BLaER1 (cell line): ENCODE data around the gene LRRC27.
"Not testable (repeated sequence)": the region's sequence is repeated elsewhere in the genome, so short reads cannot be mapped to it uniquely, and the experiment has no call there.

ENCODE experiments used
- H3K27ac ChIP-seq: shearing (Covaris generic); formaldehyde crosslinking; 2 replicates; pipeline ENCODE4 v1.8.1; 2022
- H3K27me3 ChIP-seq: shearing (Covaris generic); formaldehyde crosslinking; 2 replicates; pipeline ENCODE4 v1.8.1; 2022
- H3K36me3 ChIP-seq: shearing (Covaris generic); formaldehyde crosslinking; 2 replicates; pipeline ENCODE4 v1.8.1; 2022
- H3K4me1 ChIP-seq: shearing (Covaris generic); formaldehyde crosslinking; 2 replicates; pipeline ENCODE4 v1.8.1; 2022
- H3K4me2 ChIP-seq: shearing (Covaris generic); formaldehyde crosslinking; 2 replicates; pipeline ENCODE4 v1.8.1; 2022
- H3K4me3 ChIP-seq: shearing (Covaris generic); formaldehyde crosslinking; 2 replicates; pipeline ENCODE4 v1.8.1; 2022
- H3K9ac ChIP-seq: shearing (Covaris generic); formaldehyde crosslinking; 2 replicates; pipeline ENCODE4 v1.8.1; 2022
- H3K9me3 ChIP-seq: shearing (Covaris generic); formaldehyde crosslinking; 2 replicates; pipeline ENCODE4 v1.8.1; 2022
- H4K20me1 ChIP-seq: shearing (Covaris generic); formaldehyde crosslinking; 2 replicates; pipeline ENCODE4 v1.8.1; 2022
- Cebpa-rat ChIP-seq: shearing (Covaris generic); IDR thresholded peaks from 2 replicates; pipeline ENCODE4 v1.8.1; 2022

Gene LRRC27

GRCh38 chr10:132293813-132294520 lies 38.0 kb upstream of the LRRC27 start:
- no peak for TF ChIP-seq Cebpa-rat
- Histone ChIP-seq H3K4me2 (peak overlapping the region; percentile 95), H3K4me1 (peaks cover 58% of the 10 kb centered on the region), H3K36me3 (no peaks in the 10 kb centered on the region), H3K27me3 (no peaks in the 10 kb centered on the region), H3K9me3 (0 out of 2 replicates have a peak, but pooled peaks cover 5% of the 10 kb centered on the region), H3K9ac (no peak overlapping the region), H4K20me1 (peaks cover 37% of the 10 kb centered on the region), H3K4me3 (no peak overlapping the region), H3K27ac (no peak overlapping the region)

GRCh38 chr10:132294561-132295318 lies 37.3 kb upstream of the LRRC27 start:
- Histone ChIP-seq H3K36me3 (no peaks in the 10 kb centered on the region), H3K4me1 (peaks cover 65% of the 10 kb centered on the region), H4K20me1 (peaks cover 37% of the 10 kb centered on the region), H3K27me3 (no peaks in the 10 kb centered on the region), H3K9ac (no peak overlapping the region), H3K9me3 (no peaks in the 10 kb centered on the region), H3K4me2 (peak overlapping the region; percentile 95), H3K4me3 (0 out of 2 replicates have a peak overlapping the region, but pooled peaks have one; percentile 6), H3K27ac (peak overlapping the region; percentile 8; the same call in 1 of the 2 replicates)
- TF ChIP-seq Cebpa-rat = no peak

- Histone ChIP-seq H3K4me3 (0 out of 2 replicates have a peak overlapping the region, but pooled peaks have one; percentile 6), H4K20me1 (peaks cover 36% of the 10 kb centered on the region), H3K4me2 (peak overlapping the region; percentile 95), H3K27ac (peak overlapping the region; percentile 8; the same call in 1 of the 2 replicates), H3K4me1 (peaks cover 73% of the 10 kb centered on the region)
- not testable (repeated sequence) for H3K36me3 ChIP-seq, H3K27me3 ChIP-seq, H3K9me3 ChIP-seq, H3K9ac ChIP-seq
Measured at GRCh38 chr10:132295481-132295880, 36.5 kb upstream of the LRRC27 start.

- peaks cover 27% of the 10 kb centered on the region for H4K20me1 ChIP-seq
- H3K27me3 ChIP-seq = 0 out of 2 replicates have a peak, but pooled peaks cover under 1% of the 10 kb centered on the region
Measured at GRCh38 chr10:132296666-132297443, 35.1 kb upstream of the LRRC27 start.

GRCh38 chr10:132297526-132297925 lies 34.5 kb upstream of the LRRC27 start:
- Histone ChIP-seq H3K4me2 (peak overlapping the region; percentile 95), H3K4me1 (peaks cover 93% of the 10 kb centered on the region), H3K4me3 (peak overlapping the region; percentile 49), H3K36me3 (no peaks in the 10 kb centered on the region), H4K20me1 (peaks cover 27% of the 10 kb centered on the region), H3K27ac (peak overlapping the region; percentile 90), H3K9ac (peak overlapping the region; percentile 70), H3K9me3 (no peaks in the 10 kb centered on the region), H3K27me3 (0 out of 2 replicates have a peak, but pooled peaks cover 7% of the 10 kb centered on the region)
- TF ChIP-seq Cebpa-rat = no peak

More at GRCh38 chr10:132296666-132297443, 35.1 kb upstream of the LRRC27 start:
- Histone ChIP-seq H3K36me3 (no peaks in the 10 kb centered on the region), H3K27ac (peak overlapping the region; percentile 90), H3K4me2 (peak overlapping the region; percentile 95), H3K9me3 (no peaks in the 10 kb centered on the region), H3K9ac (peak overlapping the region; percentile 70), H3K4me3 (peak overlapping the region; percentile 49), H3K4me1 (peaks cover 87% of the 10 kb centered on the region)
- no peak for TF ChIP-seq Cebpa-rat

- TF ChIP-seq Cebpa-rat = no peak
- H3K4me2 ChIP-seq = peak overlapping the region; percentile 95
- peaks cover 25% of the 10 kb centered on the region for H4K20me1 ChIP-seq
- peak overlapping the region; percentile 90 for H3K27ac ChIP-seq
- 0 out of 2 replicates have a peak, but pooled peaks cover 7% of the 10 kb centered on the region for H3K27me3 ChIP-seq
- peak overlapping the region; percentile 70 for H3K9ac ChIP-seq
- H3K9me3 ChIP-seq = no peaks in the 10 kb centered on the region
- H3K4me3 ChIP-seq = peak overlapping the region; percentile 49
- no peaks in the 10 kb centered on the region for H3K36me3 ChIP-seq
- H3K4me1 ChIP-seq = peaks cover 100% of the 10 kb centered on the region
Measured at GRCh38 chr10:132298038-132298881, 33.7 kb upstream of the LRRC27 start.

- Histone ChIP-seq H3K4me2 (peak overlapping the region; percentile 95), H3K9me3 (no peaks in the 10 kb centered on the region), H4K20me1 (peaks cover 22% of the 10 kb centered on the region), H3K36me3 (no peaks in the 10 kb centered on the region), H3K4me1 (peaks cover 100% of the 10 kb centered on the region), H3K27me3 (peaks cover 17% of the 10 kb centered on the region), H3K9ac (peak overlapping the region; percentile 54), H3K4me3 (peak overlapping the region; percentile 49), H3K27ac (peak overlapping the region; percentile 90)
- no peak for TF ChIP-seq Cebpa-rat
Measured at GRCh38 chr10:132299371-132300336, 32.3 kb upstream of the LRRC27 start.

GRCh38 chr10:132300582-132300981 lies 31.4 kb upstream of the LRRC27 start:
- TF ChIP-seq Cebpa-rat = no peak
- Histone ChIP-seq H4K20me1 (peaks cover 31% of the 10 kb centered on the region), H3K9me3 (peaks cover 2% of the 10 kb centered on the region), H3K4me3 (no peak overlapping the region), H3K27me3 (peaks cover 27% of the 10 kb centered on the region), H3K27ac (no peak overlapping the region), H3K36me3 (0 out of 2 replicates have a peak, but pooled peaks cover under 1% of the 10 kb centered on the region), H3K4me2 (peak overlapping the region; percentile 95), H3K9ac (no peak overlapping the region), H3K4me1 (peaks cover 94% of the 10 kb centered on the region)
